Smooth muscle cell (in vitro differentiated cells): ENCODE results near the gene PTPRT. TPM values are rescaled to one million over a fixed set of nuclear protein-coding genes. Genes with fewer than 3 reads are reported as not detected.

Source experiments
- DNase-seq: peaks from one replicate; lab custom pipeline; 2025; ENCODE audit not compliant: unreplicated experiment; lab: John Stamatoyannopoulos, UW
- H2AFZ ChIP-seq: fragments of 200-600 bp; sonication (generic); 2 replicates; pipeline ENCODE4 v1.6.0; 2016; ENCODE audit warnings: antibody characterized with exemption, low read depth, mild to moderate bottlenecking
- H3F3A ChIP-seq: fragments of 200-600 bp; sonication (generic); 2 replicates; pipeline ENCODE4 v1.6.0; 2017; ENCODE audit warnings: antibody characterized with exemption, low read depth
- H3K27ac ChIP-seq: fragments of 200-600 bp; sonication (generic); 2 replicates; pipeline ENCODE4 v1.5.1; 2016; ENCODE audit warnings: low read depth, mild to moderate bottlenecking
- H3K27me3 ChIP-seq: fragments of 200-600 bp; sonication (generic); 2 replicates; pipeline ENCODE4 v1.6.1; 2016; ENCODE audit warnings: low read depth, mild to moderate bottlenecking
- H3K36me3 ChIP-seq: fragments of 200-600 bp; sonication (generic); 2 replicates; pipeline ENCODE4 v1.5.1; 2016; ENCODE audit warnings: low read depth
- H3K4me1 ChIP-seq: fragments of 200-600 bp; sonication (generic); 2 replicates; pipeline ENCODE4 v1.5.1; 2016; ENCODE audit warnings: low read depth
- H3K4me2 ChIP-seq: fragments of 200-600 bp; sonication (generic); 2 replicates; pipeline ENCODE4 v1.6.0; 2016; ENCODE audit warnings: mild to moderate bottlenecking
- H3K4me3 ChIP-seq: fragments of 200-600 bp; sonication (generic); 2 replicates; pipeline ENCODE4 v1.5.1; 2016; ENCODE audit warnings: mild to moderate bottlenecking
- H3K79me2 ChIP-seq: fragments of 200-600 bp; sonication (generic); 2 replicates; pipeline ENCODE4 v1.6.0; 2016; ENCODE audit warnings: low read depth, mild to moderate bottlenecking
- H3K9ac ChIP-seq: fragments of 200-600 bp; sonication (generic); 2 replicates; pipeline ENCODE4 v1.6.0; 2016; ENCODE audit warnings: low read depth
- H3K9me3 ChIP-seq: fragments of 200-600 bp; sonication (generic); replicated peaks from 2 replicates; pipeline ENCODE4 v1.5.1; 2016; ENCODE audit warnings: low read depth
- H4K20me1 ChIP-seq: fragments of 200-600 bp; sonication (generic); 2 replicates; pipeline ENCODE4 v1.6.0; 2016; ENCODE audit warnings: low read depth
- WGBS: methylation state at CpG from one replicate; pipeline ENCODE4 v1.1.7; 2016; ENCODE audit warnings: low lambda C conversion rate; 5-methylcytosine and 5-hydroxymethylcytosine counted together
- polyA plus RNA-seq: library from polyadenylated mRNA; unstranded; fragments of >200 nt; fragmentation: Nextera tagmentation; extraction: Ambion mirVana; gene quantifications from 2 replicates; pipeline ENCODE4 v1.2.1, GENCODE V29; 2016
- total RNA-seq: library from RNA; depleted of rRNA; stranded (reverse); fragments of >200 nt; gene quantifications from 2 replicates; pipeline ENCODE4 v1.2.3, GENCODE V29; 2014
- TF ChIP-seq, protein P1 (sequence below): fragments of 200-600 bp; sonication (generic); IDR thresholded peaks from 2 replicates; pipeline ENCODE4 v1.5.1; 2017; ENCODE audit warnings: borderline replicate concordance, mild to moderate bottlenecking, antibody characterized with exemption; ENCODE audit not compliant: insufficient read depth, poor library complexity, severe bottlenecking

PTPRT gene
- total and polyA plus RNA-seq, 2 experiments from 2014 or later = 0.99 to 2.1 TPM

DNA sequence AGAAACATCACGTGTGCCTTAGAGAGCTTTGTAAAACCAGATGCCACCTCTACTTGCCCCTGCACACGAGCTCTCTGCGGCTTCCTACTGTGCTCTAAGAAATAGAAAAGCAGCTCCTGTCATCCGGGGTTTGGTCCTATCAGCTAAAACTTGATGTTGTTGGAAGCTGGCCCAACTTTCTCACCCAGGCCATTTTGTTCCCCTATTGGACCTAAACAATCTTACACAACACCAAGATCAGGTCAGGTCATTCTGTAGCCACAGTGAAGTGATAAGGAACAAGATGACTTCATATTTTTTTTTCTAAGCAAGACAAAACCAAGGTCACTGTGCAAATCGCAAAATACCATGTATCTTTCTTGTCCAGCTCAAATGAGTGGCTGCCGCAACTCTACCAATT, 486.0 kb downstream of the PTPRT start:
- TF ChIP-seq, protein P1, sequence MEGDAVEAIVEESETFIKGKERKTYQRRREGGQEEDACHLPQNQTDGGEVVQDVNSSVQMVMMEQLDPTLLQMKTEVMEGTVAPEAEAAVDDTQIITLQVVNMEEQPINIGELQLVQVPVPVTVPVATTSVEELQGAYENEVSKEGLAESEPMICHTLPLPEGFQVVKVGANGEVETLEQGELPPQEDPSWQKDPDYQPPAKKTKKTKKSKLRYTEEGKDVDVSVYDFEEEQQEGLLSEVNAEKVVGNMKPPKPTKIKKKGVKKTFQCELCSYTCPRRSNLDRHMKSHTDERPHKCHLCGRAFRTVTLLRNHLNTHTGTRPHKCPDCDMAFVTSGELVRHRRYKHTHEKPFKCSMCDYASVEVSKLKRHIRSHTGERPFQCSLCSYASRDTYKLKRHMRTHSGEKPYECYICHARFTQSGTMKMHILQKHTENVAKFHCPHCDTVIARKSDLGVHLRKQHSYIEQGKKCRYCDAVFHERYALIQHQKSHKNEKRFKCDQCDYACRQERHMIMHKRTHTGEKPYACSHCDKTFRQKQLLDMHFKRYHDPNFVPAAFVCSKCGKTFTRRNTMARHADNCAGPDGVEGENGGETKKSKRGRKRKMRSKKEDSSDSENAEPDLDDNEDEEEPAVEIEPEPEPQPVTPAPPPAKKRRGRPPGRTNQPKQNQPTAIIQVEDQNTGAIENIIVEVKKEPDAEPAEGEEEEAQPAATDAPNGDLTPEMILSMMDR = no peak
- no peaks in the 10 kb centered on the region for H3K79me2 ChIP-seq
- H2AFZ ChIP-seq = no peak overlapping the region
- H3K9ac ChIP-seq = no peak overlapping the region
- no peaks in the 10 kb centered on the region for H3F3A ChIP-seq
- H3K27me3 ChIP-seq = no peaks in the 10 kb centered on the region
- no peak overlapping the region for H3K4me2 ChIP-seq
- no peak overlapping the region for H3K4me3 ChIP-seq
- no peaks in the 10 kb centered on the region for H4K20me1 ChIP-seq
- no peaks in the 10 kb centered on the region for H3K36me3 ChIP-seq
- no peak overlapping the region for H3K27ac ChIP-seq
- no peak for DNase-seq
- WGBS = 83% methylated on average over 6 of the region's 6 CpGs
- H3K4me1 ChIP-seq = no peaks in the 10 kb centered on the region
- no peaks in the 10 kb centered on the region for H3K9me3 ChIP-seq

DNA sequence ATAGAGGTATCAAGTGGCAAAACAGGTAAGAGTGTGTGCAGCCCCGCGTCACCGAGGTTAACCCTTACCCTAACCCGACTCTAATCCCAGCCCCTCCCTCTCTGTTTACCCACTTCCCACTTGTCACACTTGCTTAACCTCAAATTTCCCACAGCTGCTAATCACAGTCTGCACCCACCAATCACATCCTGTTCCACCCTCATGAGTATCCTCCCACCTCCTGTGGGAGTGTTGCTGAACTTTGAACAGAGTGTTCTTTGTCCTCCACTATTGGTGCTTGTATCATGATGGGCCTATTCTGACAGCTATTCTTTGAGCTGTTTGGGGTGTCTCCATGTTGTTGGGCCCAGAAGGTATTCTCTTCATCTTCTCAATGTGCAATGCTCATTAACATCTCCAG, 487.8 kb downstream of the PTPRT start:
- no peaks in the 10 kb centered on the region for H3K36me3 ChIP-seq
- H3K79me2 ChIP-seq = no peaks in the 10 kb centered on the region
- WGBS = 100% methylated on average over 4 of the region's 4 CpGs
- TF ChIP-seq, protein P1 = no peak
- no peaks in the 10 kb centered on the region for H3K27me3 ChIP-seq
- no peak overlapping the region for H3K27ac ChIP-seq
- H3K4me3 ChIP-seq = no peak overlapping the region
- H3K4me2 ChIP-seq = no peak overlapping the region
- no peaks in the 10 kb centered on the region for H3K4me1 ChIP-seq
- H4K20me1 ChIP-seq = no peaks in the 10 kb centered on the region
- no peak for DNase-seq
- H3F3A ChIP-seq = no peaks in the 10 kb centered on the region
- no peaks in the 10 kb centered on the region for H3K9me3 ChIP-seq
- no peak overlapping the region for H3K9ac ChIP-seq
- H2AFZ ChIP-seq = no peak overlapping the region

DNA sequence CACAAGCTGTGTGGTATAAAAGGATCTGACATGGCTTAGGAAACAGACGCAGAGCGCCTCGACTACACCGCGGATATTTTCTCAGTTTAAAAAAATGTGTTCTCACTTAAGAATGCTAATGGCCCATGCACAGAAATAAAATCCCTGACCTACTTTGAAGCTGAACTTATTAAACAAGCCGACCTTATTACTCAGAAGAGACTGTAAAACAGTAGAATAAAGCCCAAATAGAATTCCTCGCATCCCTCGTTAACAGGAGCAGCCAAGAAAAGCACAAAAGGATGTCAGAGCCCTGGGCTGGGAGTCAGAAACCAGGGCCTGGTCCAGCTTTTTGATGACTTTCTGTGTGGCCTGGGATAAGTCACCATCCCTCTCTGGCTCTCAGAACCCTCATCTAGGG, 489.3 kb downstream of the PTPRT start:
- H4K20me1 ChIP-seq = no peaks in the 10 kb centered on the region
- no peak overlapping the region for H3K4me2 ChIP-seq
- H3K36me3 ChIP-seq = no peaks in the 10 kb centered on the region
- no peaks in the 10 kb centered on the region for H3K79me2 ChIP-seq
- WGBS = 36% methylated on average over 8 of the region's 8 CpGs
- no peaks in the 10 kb centered on the region for H3K4me1 ChIP-seq
- H3F3A ChIP-seq = no peaks in the 10 kb centered on the region
- H2AFZ ChIP-seq = no peak overlapping the region
- TF ChIP-seq, protein P1 = no peak
- no peak for DNase-seq
- no peak overlapping the region for H3K9ac ChIP-seq
- no peak overlapping the region for H3K27ac ChIP-seq
- H3K27me3 ChIP-seq = no peaks in the 10 kb centered on the region
- H3K4me3 ChIP-seq = no peak overlapping the region
- H3K9me3 ChIP-seq = no peaks in the 10 kb centered on the region

DNA sequence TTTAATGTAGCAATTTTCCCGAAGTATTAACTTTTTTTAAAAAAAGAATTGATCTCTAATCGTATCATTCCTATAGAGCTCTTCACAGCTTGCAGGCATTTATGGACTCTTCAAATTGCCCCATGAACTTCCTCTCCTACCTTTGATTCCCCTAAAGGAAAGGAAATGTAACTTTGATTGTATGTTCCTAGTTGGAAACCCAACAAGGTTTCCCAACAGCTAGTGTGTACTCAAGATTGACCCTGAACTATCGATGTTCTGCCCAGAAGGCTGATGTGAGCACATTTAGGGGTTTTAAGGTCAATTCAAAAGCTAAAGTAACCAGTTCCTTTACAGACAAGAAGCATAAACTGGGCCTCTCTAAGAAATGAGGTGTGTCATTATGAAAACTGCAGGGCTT, 491.7 kb downstream of the PTPRT start:
- Histone ChIP-seq H3K4me2 (no peak overlapping the region), H3K36me3 (no peaks in the 10 kb centered on the region), H4K20me1 (no peaks in the 10 kb centered on the region), H3K79me2 (no peaks in the 10 kb centered on the region), H3K4me1 (no peaks in the 10 kb centered on the region), H3K27ac (no peak overlapping the region), H3K9ac (no peak overlapping the region), H2AFZ (no peak overlapping the region), H3K27me3 (no peaks in the 10 kb centered on the region), H3F3A (no peaks in the 10 kb centered on the region), H3K4me3 (no peak overlapping the region), H3K9me3 (no peaks in the 10 kb centered on the region)
- 85% methylated on average over 3 of the region's 3 CpGs for WGBS
- no peak for DNase-seq
- TF ChIP-seq, protein P1 = no peak
